Muscle of leg (tissue), 11 donors: Measurements from ENCODE around the gene PHF21A. TPM values are rescaled to one million over a fixed set of nuclear protein-coding genes. Genes with fewer than 3 reads are reported as not detected.
A peak's percentile ranks its signal among the peaks of the same experiment; 100 is the strongest.
"Not testable (repeated sequence)": the region's sequence is repeated elsewhere in the genome, so short reads cannot be mapped to it uniquely, and the experiment has no call there.

Experiments used
- DNase-seq: peaks from one replicate; pipeline ENCODE4 v3.0.0; 2013
- H3K27ac ChIP-seq: one replicate; pipeline ENCODE4 v1.5.1; 2013; ENCODE audit warnings: mild to moderate bottlenecking, low read length, control low read depth
- H3K27me3 ChIP-seq: one replicate; pipeline ENCODE4 v1.6.1; 2013; ENCODE audit warnings: low read length; ENCODE audit not compliant: control insufficient read depth, insufficient read depth
- H3K36me3 ChIP-seq: one replicate; pipeline ENCODE4 v1.6.1; 2013; ENCODE audit warnings: low read length; ENCODE audit not compliant: control insufficient read depth, insufficient read depth
- H3K4me1 ChIP-seq: one replicate; pipeline ENCODE4 v1.6.1; 2013; ENCODE audit warnings: low read length; ENCODE audit not compliant: control insufficient read depth, insufficient read depth
- H3K4me3 ChIP-seq: one replicate; pipeline ENCODE4 v1.5.1; 2013; ENCODE audit warnings: low read length, control low read depth
- H3K9me3 ChIP-seq: replicated peaks from 2 replicates; pipeline ENCODE4 v1.6.1; 2013; ENCODE audit warnings: low read depth, low read length; ENCODE audit not compliant: control insufficient read depth
- WGBS: methylation state at CpG from one replicate; pipeline ENCODE4 v1.1.5; 2013; ENCODE audit warnings: missing lambda C conversion rate; ENCODE audit not compliant: insufficient coverage; 5-methylcytosine and 5-hydroxymethylcytosine counted together
- polyA plus RNA-seq, 8 donors: library from polyadenylated mRNA; unstranded; fragments of 120-200 nt; gene quantifications; one replicate each; pipeline versions ENCODE4 v1.2.1 to v1.2.3, GENCODE V29; 2013; ENCODE audit warnings: inconsistent platforms in 1 of 8, low replicate concordance in 1 of 8; ENCODE audit not compliant: insufficient read length in 8 of 8, insufficient read depth in 1 of 8
- total RNA-seq: library from RNA; stranded (reverse); fragments of 120-200 nt; gene quantifications from one replicate; pipeline ENCODE4 v1.2.4, GENCODE V29; 2013

PHF21A gene
- total and polyA plus RNA-seq, 9 donors = 21.4 to 44.4 (median 32.0) TPM

DNA sequence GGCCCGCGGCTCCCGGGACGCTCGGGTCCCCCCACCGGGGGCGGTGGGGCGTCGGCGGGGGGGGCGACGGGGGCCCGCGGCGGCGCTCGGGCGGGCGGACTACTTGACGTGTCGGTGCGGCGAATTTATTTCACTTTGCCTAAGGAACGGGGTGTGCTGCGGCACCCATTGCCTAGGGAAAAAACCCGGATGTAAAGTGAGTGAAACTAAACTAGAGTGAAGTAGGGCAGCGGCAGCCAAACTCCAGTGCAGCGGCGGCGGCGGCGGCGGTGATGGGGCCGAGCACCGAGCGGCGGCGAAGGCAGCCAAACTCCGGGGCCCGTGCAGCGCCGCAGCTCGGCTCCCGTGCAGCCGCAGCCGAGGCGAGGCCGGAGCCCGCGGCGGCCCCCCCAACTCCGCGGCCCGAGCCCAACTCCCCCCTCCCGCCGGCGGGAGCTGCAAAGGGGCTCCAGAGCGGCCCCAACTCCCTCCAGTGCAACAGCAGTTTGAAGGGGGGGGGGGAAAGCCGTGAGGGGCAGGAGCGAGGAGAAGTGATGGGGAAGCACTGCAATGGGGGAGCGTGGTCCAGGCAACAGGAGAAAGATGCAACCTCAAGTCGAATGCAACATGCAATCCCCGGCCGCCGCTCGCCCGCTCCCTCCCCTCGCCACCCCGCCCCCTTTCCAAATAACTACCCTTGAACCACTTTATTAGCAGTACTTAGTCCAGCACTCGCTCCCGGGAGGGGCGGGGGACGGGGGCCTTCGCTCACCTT, 647 bp upstream of the PHF21A start:
- no peaks in the 10 kb centered on the region for H3K27me3 ChIP-seq
- H3K27ac ChIP-seq = peak overlapping the region; percentile 77
- H3K9me3 ChIP-seq = no peaks in the 10 kb centered on the region
- peak; percentile 97 for DNase-seq
- peak overlapping the region; percentile 63 for H3K4me3 ChIP-seq
- WGBS = under 1% methylated on average over 54 of the region's 74 CpGs
- H3K4me1 ChIP-seq = peaks cover 4% of the 10 kb centered on the region
- H3K36me3 ChIP-seq = no peaks in the 10 kb centered on the region

DNA sequence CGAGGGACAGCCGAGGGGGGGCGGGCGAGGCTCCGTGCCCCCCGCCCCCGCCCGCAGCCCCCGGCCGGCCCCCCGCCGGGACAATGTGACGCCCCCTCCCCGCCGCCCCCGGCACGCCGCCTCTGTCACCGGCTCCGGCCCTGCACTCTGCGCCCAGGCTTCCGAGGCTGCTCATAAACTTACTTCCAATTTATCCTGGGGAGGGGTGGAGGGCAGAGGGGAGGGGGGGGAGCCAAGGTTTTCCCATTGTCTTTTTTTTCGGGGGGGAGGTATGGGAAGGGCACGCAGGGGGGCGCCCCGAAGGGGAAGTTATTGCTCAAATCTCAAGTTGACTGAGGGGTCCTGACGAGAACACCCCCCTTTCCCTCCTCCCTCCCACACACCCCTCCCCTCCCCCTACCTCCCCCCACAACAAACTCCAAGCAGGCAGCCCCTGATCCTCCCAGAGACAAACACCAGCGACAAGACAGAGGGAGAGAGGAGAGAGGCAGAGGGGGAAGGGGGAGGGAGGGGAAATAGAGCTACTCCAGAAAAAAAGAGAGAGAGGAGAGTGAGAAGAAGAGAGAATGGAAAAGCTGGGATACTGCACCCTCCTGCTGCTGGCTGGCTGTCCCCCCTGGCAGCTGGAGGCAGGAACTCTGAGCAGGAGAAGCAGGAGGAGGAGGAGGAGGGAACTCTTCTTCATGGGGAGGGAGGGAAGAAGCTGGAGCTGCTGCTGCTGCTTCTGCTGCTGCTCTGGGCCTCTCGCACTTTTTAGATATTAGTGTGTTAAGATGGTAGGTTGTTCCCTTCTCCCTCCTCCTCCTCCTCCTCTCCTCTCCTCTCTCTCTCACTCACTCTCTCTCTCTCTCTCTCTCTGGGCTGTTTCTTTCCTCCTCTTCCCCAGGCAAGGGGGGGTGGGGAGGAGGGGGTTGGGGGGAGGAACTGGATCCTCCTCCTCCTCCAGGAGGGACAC, 631 bp downstream of the PHF21A start:
- Histone ChIP-seq H3K27ac (peak overlapping the region; percentile 93), H3K9me3 (no peaks in the 10 kb centered on the region), H3K4me3 (peak overlapping the region; percentile 46), H3K36me3 (no peaks in the 10 kb centered on the region), H3K4me1 (peaks cover 4% of the 10 kb centered on the region), H3K27me3 (no peaks in the 10 kb centered on the region)
- 0% methylated on average over 9 of the region's 29 CpGs for WGBS
- DNase-seq = peak; percentile 92

DNA sequence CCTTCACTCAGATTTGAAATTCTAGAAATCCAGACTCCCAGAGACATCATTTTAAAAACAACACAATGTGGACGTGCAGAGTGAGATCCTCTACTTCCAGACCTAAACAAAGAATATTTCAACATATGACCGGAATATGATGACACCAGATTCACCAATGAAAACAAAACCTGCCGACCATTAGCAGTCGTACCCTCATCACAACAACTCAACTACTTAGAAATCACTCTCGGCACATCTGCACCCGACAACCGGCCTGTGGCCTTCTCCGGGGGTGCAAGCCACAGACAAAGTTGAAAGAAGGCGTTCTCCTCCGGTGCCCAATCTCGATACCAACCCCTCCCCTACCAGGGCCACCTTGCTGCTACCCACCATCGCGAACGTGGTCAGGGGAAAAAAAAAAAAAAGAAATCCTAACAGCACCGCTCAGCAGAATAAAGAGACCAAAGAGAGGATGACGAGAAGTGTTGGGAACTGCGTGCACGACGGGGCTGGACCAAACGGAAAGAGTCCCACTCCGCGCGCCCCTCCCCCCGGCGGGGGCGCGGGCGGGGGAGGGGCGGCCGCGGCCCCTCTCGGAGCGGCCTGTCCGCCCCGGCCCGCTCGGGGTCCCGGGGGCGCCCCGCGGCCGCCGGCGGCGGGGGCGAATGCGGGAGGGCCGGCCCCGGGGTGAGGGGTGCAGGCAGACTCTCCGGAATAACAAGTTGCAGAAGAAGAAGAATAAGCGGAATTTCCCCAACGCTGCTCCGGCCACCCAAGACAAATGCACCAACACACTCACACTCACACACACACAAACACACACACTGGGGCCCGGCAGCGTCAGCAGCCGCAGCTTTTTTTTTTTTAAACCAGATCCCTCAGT, 1.7 kb downstream of the PHF21A start:
- DNase-seq = peak; percentile 91
- no peaks in the 10 kb centered on the region for H3K9me3 ChIP-seq
- peak overlapping the region; percentile 46 for H3K4me3 ChIP-seq
- peaks cover 4% of the 10 kb centered on the region for H3K4me1 ChIP-seq
- peak overlapping the region; percentile 97 for H3K27ac ChIP-seq
- WGBS = 0% methylated on average over 29 of the region's 56 CpGs
- H3K36me3 ChIP-seq = no peaks in the 10 kb centered on the region
- H3K27me3 ChIP-seq = no peaks in the 10 kb centered on the region

DNA sequence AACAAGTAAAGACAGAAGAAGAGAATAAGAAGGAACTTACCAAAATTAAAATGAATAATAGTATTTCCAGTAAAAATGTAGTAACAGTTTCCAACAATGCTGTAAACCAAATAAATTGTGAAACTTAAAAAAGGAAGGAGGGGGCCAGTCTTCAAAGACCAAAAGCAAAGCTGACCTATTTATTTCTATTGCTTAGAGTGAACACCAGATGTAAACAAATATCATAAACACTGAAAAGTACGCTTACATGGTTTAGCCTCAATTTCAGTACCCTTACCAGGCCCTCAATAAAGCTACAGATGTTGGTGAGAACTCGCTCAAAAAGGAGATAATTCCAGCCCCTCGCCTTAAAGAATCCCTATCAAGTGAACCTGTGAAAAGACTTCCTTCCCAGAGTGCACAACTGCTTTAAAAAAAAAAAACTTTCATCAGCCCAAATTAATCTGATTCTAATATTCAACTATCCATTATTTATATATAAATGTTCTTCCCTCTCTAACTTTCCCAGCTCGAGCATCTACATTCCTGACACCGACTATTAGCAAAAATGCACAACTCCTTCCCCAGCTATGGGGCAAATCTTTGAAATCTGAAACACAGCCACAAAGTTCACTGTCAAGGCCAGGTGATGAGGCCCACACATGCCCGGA, 2.4 kb downstream of the PHF21A start:
- Histone ChIP-seq H3K27me3 (no peaks in the 10 kb centered on the region), H3K4me1 (peaks cover 4% of the 10 kb centered on the region), H3K27ac (peak overlapping the region; percentile 97), H3K4me3 (peak overlapping the region; percentile 46), H3K36me3 (no peaks in the 10 kb centered on the region), H3K9me3 (no peaks in the 10 kb centered on the region)
- DNase-seq = no peak
- 7% methylated on average over 4 of the region's 6 CpGs for WGBS

DNA sequence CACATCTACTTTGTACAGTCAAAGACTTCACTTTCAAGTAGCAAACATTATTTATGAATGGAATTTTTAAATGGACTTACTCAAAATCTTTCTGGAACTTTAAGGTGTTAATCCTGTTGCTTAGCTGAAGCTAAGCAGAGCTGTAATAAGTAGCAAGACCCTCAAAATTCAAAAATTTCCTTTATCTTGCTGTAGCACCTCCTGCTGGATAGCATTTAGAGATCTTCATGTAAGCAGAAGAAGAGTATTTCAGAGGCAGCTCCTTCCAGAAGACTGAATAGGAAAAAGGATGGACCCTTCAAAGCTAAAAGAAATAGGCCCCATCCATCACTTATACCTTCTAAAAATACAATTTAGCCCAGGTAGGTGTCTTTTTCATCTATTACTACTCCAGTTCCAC, 3.4 kb downstream of the PHF21A start:
- H3K27ac ChIP-seq = no peak overlapping the region
- no peaks in the 10 kb centered on the region for H3K27me3 ChIP-seq
- DNase-seq = no peak
- H3K4me3 ChIP-seq = no peak overlapping the region
- H3K36me3 ChIP-seq = no peaks in the 10 kb centered on the region
- H3K4me1 ChIP-seq = peaks cover 4% of the 10 kb centered on the region
- no peaks in the 10 kb centered on the region for H3K9me3 ChIP-seq

GRCh38 chr11:46116712-46117037, 4.6 kb downstream of the PHF21A start:
- H3K27me3 ChIP-seq, H3K36me3 ChIP-seq, H3K9me3 ChIP-seq, H3K4me3 ChIP-seq, H3K27ac ChIP-seq, H3K4me1 ChIP-seq, DNase-seq: not testable (repeated sequence)
- WGBS = 80% methylated on average over 1 of the region's 10 CpGs

- H3K4me1 ChIP-seq = peaks cover 4% of the 10 kb centered on the region
- no peak overlapping the region for H3K4me3 ChIP-seq
- no peaks in the 10 kb centered on the region for H3K9me3 ChIP-seq
- no peak for DNase-seq
- no peaks in the 10 kb centered on the region for H3K27me3 ChIP-seq
- H3K27ac ChIP-seq = no peak overlapping the region
- H3K36me3 ChIP-seq = no peaks in the 10 kb centered on the region
- WGBS = 76% methylated on average over 3 of the region's 3 CpGs
These were observed 5.1 kb downstream of the PHF21A start for GRCh38 chr11:46116007-46116711.

DNA sequence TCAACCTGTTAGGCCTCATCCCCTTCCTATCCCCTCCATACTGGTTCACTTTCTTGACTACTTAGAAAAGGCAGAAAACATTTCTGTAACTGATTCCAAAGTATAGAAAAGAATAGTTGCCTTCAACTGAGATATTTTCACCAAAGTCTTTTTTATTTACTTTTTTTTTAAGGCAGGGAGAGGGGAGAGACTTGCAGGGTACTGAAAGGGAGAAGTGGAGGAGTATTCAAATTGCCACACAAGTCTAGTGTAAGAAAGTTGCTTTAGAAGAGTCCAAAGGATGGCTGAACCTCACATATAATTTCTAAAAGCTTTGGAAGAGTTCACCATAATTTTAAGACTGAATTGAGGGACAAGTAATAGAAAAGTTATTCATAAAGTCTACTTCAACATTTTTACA, 6.3 kb downstream of the PHF21A start:
- Histone ChIP-seq H3K27ac (no peak overlapping the region), H3K4me1 (peaks cover 4% of the 10 kb centered on the region)

GRCh38 chr11:46114378-46114777, 6.9 kb downstream of the PHF21A start:
- no peak for DNase-seq
- Histone ChIP-seq H3K27ac (no peak overlapping the region), H3K27me3 (no peaks in the 10 kb centered on the region), H3K9me3 (no peaks in the 10 kb centered on the region), H3K4me3 (no peak overlapping the region), H3K4me1 (peaks cover 4% of the 10 kb centered on the region), H3K36me3 (no peaks in the 10 kb centered on the region)
- WGBS = no CpG with 5 or more reads among the region's 4 CpGs

More for the DNA sequence above, 6.3 kb downstream of the PHF21A start:
- Histone ChIP-seq H3K4me3 (no peak overlapping the region), H3K9me3 (no peaks in the 10 kb centered on the region), H3K27me3 (no peaks in the 10 kb centered on the region), H3K36me3 (no peaks in the 10 kb centered on the region)
- DNase-seq = no peak
